Measurements from ENCODE around the gene LSAMP.

DNA sequence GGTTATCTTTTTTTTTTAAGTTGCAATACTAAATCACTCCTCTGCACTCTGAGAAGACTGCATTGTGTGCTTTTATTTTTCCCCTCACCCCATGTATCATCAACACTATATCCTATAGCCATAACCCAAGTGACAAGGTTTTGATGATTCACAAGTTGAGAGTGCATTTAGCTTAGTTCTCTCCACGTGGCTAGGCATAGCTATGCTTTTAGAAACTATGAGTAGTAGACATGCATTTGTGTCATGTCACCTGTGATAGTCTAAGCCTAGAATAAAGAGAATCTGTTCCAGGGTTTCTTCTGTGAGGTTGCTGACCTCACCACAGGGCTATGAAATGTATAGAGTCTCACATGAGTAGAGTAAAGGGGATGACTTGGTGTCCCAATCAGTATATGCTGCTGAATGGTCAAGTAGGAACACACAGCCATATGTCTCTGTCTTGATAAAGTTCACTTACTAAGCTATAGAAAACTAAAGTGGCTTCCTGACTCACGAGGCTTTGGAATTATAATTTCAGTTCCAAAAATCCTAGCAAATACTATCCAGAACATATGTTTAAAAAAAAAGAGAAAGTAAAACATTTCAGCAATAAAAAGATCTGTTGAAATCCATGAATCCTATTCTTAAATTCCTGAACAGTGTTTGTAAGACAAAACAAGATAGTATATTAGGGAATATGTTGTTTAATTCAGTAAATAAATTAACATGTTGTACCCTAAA, 206.3 kb downstream of the LSAMP start:
- TF ChIP-seq, protein P1, sequence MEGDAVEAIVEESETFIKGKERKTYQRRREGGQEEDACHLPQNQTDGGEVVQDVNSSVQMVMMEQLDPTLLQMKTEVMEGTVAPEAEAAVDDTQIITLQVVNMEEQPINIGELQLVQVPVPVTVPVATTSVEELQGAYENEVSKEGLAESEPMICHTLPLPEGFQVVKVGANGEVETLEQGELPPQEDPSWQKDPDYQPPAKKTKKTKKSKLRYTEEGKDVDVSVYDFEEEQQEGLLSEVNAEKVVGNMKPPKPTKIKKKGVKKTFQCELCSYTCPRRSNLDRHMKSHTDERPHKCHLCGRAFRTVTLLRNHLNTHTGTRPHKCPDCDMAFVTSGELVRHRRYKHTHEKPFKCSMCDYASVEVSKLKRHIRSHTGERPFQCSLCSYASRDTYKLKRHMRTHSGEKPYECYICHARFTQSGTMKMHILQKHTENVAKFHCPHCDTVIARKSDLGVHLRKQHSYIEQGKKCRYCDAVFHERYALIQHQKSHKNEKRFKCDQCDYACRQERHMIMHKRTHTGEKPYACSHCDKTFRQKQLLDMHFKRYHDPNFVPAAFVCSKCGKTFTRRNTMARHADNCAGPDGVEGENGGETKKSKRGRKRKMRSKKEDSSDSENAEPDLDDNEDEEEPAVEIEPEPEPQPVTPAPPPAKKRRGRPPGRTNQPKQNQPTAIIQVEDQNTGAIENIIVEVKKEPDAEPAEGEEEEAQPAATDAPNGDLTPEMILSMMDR (IDR thresholded peaks at IDR 0.05) = no peak
- no peak for TF ChIP-seq EZH2phosphoT487 (IDR thresholded peaks at IDR 0.05)

Data from neural progenitor cell (in vitro differentiated cells).